H1 (cell line): ENCODE data around the gene CHD6. TPM values are rescaled to one million over a fixed set of nuclear protein-coding genes. Genes with fewer than 3 reads are reported as not detected.

Experiments
- BCL11A ChIP-seq, 2 experiments: IDR thresholded peaks; one replicate each; pipeline ENCODE4 v1.6.1; 2011; ENCODE audit warnings: low read depth in 2 of 2, low read length in 2 of 2, mild to moderate bottlenecking in 2 of 2
- EP300 ChIP-seq, 2 experiments: IDR thresholded peaks; 1 replicate in 1 of 2; 2 replicates in 1 of 2; pipeline ENCODE4 v1.6.1; 2011 to 2012; ENCODE audit warnings: low read depth in 2 of 2, low read length in 2 of 2, mild to moderate bottlenecking in 2 of 2, borderline replicate concordance in 1 of 2, inconsistent platforms in 1 of 2, moderate library complexity in 1 of 2
- RXRA ChIP-seq: IDR thresholded peaks from 2 replicates; pipeline ENCODE4 v1.6.1; 2011; ENCODE audit warnings: low read depth, mild to moderate bottlenecking, low read length, moderate library complexity; ENCODE audit not compliant: insufficient read depth
- YY1 ChIP-seq: IDR thresholded peaks from 2 replicates; pipeline ENCODE4 v1.6.1; 2011; ENCODE audit warnings: low read depth, mild to moderate bottlenecking, low read length
- polyA plus RNA-seq, 7 experiments: library from polyadenylated mRNA; depleted of rRNA in 3 of 7; stranded (reverse) in 5 of 7; unstranded in 2 of 7; fragments of >200 nt in 5 of 7; fragments of 200-250 nt in 2 of 7; gene quantifications; 1 replicate in 5 of 7; 2 replicates in 1 of 7; 4 replicates in 1 of 7; pipeline versions ENCODE4 v1.2.1 to v1.2.3, GENCODE V29; 2011 to 2013; ENCODE audit warnings: missing spikeins in 2 of 7, mixed read lengths in 2 of 7
- total RNA-seq: library from RNA; stranded (reverse); fragmentation: NEBNext Ultra II Directional; extraction: Animal tissue kit (Norgen Biotek cat#: 25700); gene quantifications from 2 replicates; pipeline ENCODE4 v1.2.1, GENCODE V29; 2021

Gene CHD6
- total and polyA plus RNA-seq, 2 of the 8 experiments (the other 6 are each of a cell fraction or from before 2014, with no cell fraction given), result 11.1 to 62.9 TPM

DNA sequence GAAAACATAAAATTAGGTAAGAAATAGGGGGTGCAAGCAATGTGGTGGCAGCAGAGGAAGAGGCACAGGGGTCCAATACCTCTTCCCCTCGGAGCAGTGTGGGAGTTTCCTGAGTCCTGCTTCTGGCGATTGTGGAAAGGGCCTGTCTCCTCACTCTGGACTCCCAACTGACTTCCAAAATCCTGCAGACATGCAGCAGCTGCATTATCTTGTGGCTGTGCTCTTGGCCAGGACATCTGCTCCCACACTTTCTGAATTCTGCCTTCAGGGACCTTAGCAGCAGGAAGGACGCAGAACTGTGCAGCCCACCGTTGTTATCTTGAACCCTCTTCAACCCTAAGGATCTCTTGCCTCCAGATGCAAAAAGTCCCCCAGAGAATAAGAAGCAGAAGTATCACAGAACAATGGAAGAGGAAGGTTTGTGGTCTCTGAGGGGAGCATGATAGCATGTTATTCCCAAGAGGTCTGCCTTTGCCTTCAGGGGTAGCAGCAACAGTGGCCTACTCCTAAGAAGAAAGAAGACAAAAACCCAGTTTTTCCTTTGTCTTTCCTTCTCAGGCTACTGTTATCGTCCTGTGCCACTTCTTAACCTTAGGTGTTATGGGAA is 149.1 kb downstream of the CHD6 start (continued):
- TF ChIP-seq BCL11A (IDR thresholded peaks at IDR 0.05; ENCODE audit: low read depth in 2 of 2, low read length in 2 of 2) (no peak), EP300 (IDR thresholded peaks at IDR 0.05; ENCODE audit: borderline replicate concordance in 1 of 2, low read depth in 2 of 2, low read length in 2 of 2) (no peak), YY1 (no peak), RXRA (no peak)
